ENCODE results near the gene RNASE12. TPM values are rescaled to one million over a fixed set of nuclear protein-coding genes. Genes with fewer than 3 reads are reported as not detected.

The RNASE12 gene
- total and polyA plus RNA-seq, 9 of the 15 experiments (the other 6 are each of a cell fraction or from before 2014, with no cell fraction given) = 0.24 TPM; not detected in 8

- TF ChIP-seq SIX5 (IDR thresholded peaks at IDR 0.05; ENCODE audit: borderline replicate concordance in 1 of 2, insufficient read depth in 1 of 2, low read depth in 1 of 2, low read length in 2 of 2) (no peak), CREBBP (IDR thresholded peaks at IDR 0.05; ENCODE audit: low read depth, low read length) (no peak), MXD1 (CRISPR knock-in tag; IDR thresholded peaks at IDR 0.05; ENCODE audit: borderline replicate concordance, poor library complexity, severe bottlenecking) (no peak), EP300 (IDR thresholded peaks at IDR 0.05; ENCODE audit: low read length) (peak; percentile 36; the same call in 1 of the 2 replicates), KLF6 (CRISPR knock-in tag; IDR thresholded peaks at IDR 0.05; ENCODE audit: borderline replicate concordance) (no peak), ZNF830 (CRISPR knock-in tag; IDR thresholded peaks at IDR 0.05) (no peak), TCF3 (CRISPR knock-in tag; IDR thresholded peaks at IDR 0.05) (no peak), SAFB2 (IDR thresholded peaks at IDR 0.05; ENCODE audit: borderline replicate concordance, low read depth, low read length, severe bottlenecking) (no peak), FOS (IDR thresholded peaks at IDR 0.05; ENCODE audit: extremely low read depth, insufficient read length) (no peak), ETV5 (CRISPR knock-in tag; IDR thresholded peaks at IDR 0.05; ENCODE audit: low read depth) (no peak), PCBP2 (IDR thresholded peaks at IDR 0.05; ENCODE audit: low read depth, low read length, poor library complexity, severe bottlenecking) (no peak), WHSC1 (IDR thresholded peaks at IDR 0.05; ENCODE audit: low read length) (no peak), NR2F6 (CRISPR knock-in tag; IDR thresholded peaks at IDR 0.05) (no peak), ERF (CRISPR knock-in tag; IDR thresholded peaks at IDR 0.05) (no peak), ZBTB9 (CRISPR knock-in tag; IDR thresholded peaks at IDR 0.05) (no peak), PKNOX1 (IDR thresholded peaks at IDR 0.05) (no peak), FOXP1 (CRISPR knock-in tag; IDR thresholded peaks at IDR 0.05) (no peak), ATF6 (CRISPR knock-in tag; IDR thresholded peaks at IDR 0.05) (no peak), CTCF (IDR thresholded peaks at IDR 0.05 in 2 of 3, conservative IDR thresholded peaks at IDR 0.05 in 1 of 3; ENCODE audit: insufficient read depth in 2 of 3, low read depth in 1 of 3, low read length in 3 of 3) (no peak), CBX2 (IDR thresholded peaks at IDR 0.05; ENCODE audit: insufficient read depth, low read length, poor library complexity, severe bottlenecking) (no peak), RNF2 (IDR thresholded peaks at IDR 0.05) (peak; percentile 55; the same call in 1 of the 2 replicates)
These were observed 19.0 kb upstream of the RNASE12 start (continued) for GRCh38 chr14:20610002-20610765.

Measured in K562 (cell line).